ENCODE results near the gene SELENON. TPM values are rescaled to one million over a fixed set of nuclear protein-coding genes. Genes with fewer than 3 reads are reported as not detected.

SELENON gene
- total RNA-seq, 3 donors from 2014 or later: 29.6 to 45.1 (median 35.9) TPM

- no peak for TF ChIP-seq CTCF (IDR thresholded peaks at IDR 0.05)
- intact Hi-C loops (cut with DNase I, micrococcal nuclease): loop anchor here in 1 of 2 donors (10.0 kb wide), 1 partner anchor 179 kb away; the partner anchor contains the start of gene MAN1C1
Measured at GRCh38 chr1:25793585-25794170, 6.3 kb upstream of the SELENON start.

GRCh38 chr1:25794325-25794724 lies 5.7 kb upstream of the SELENON start:
- no peak for DNase-seq
- Histone ChIP-seq H3K9me3 (no peaks in the 10 kb centered on the region), H3K36me3 (ENCODE audit: low read depth) (no peaks in the 10 kb centered on the region), H3K4me1 (ENCODE audit: low read depth) (no peaks in the 10 kb centered on the region), H3K4me3 (no peak overlapping the region)
- intact Hi-C loops (cut with DNase I, micrococcal nuclease): loop anchor here in 1 of 2 donors (10.0 kb wide), 1 partner anchor 180 kb away; the partner anchor contains the start of gene MAN1C1
- no peak for TF ChIP-seq CTCF (IDR thresholded peaks at IDR 0.05)
- no peak for ATAC-seq

More at GRCh38 chr1:25793585-25794170, 6.3 kb upstream of the SELENON start:
- Histone ChIP-seq H3K9me3 (no peaks in the 10 kb centered on the region), H3K4me3 (no peak overlapping the region), H3K36me3 (ENCODE audit: low read depth) (no peaks in the 10 kb centered on the region), H3K4me1 (ENCODE audit: low read depth) (no peaks in the 10 kb centered on the region)
- DNase-seq (no peak), ATAC-seq (no peak)

GRCh38 chr1:25795211-25795610 lies 4.8 kb upstream of the SELENON start:
- intact Hi-C loops (cut with DNase I, micrococcal nuclease): loop anchor here (5.0 to 10.0 kb wide), 2 partner anchors 180 to 188 kb away; partner anchors contain the start of gene MAN1C1 (in 1 of the 2)
- no peaks in the 10 kb centered on the region for H3K36me3 ChIP-seq (ENCODE audit: low read depth)
- H3K4me3 ChIP-seq: no peak overlapping the region
- ATAC-seq (no peak), DNase-seq (no peak)
- no peaks in the 10 kb centered on the region for H3K4me1 ChIP-seq (ENCODE audit: low read depth)
- H3K9me3 ChIP-seq: no peaks in the 10 kb centered on the region
- TF ChIP-seq CTCF (IDR thresholded peaks at IDR 0.05): no peak

- DNase-seq: peak in 1 of 3 donors; percentile 40
- H3K4me3 ChIP-seq: no peak overlapping the region
Measured at GRCh38 chr1:25795946-25796810, 3.8 kb upstream of the SELENON start.

More at GRCh38 chr1:25795946-25796810, 3.8 kb upstream of the SELENON start:
- no peak for TF ChIP-seq CTCF (IDR thresholded peaks at IDR 0.05)
- no peaks in the 10 kb centered on the region for H3K4me1 ChIP-seq (ENCODE audit: low read depth)
- intact Hi-C loops (cut with DNase I, micrococcal nuclease): loop anchor here (5.0 to 10.0 kb wide), 2 partner anchors 181 to 189 kb away; partner anchors contain the start of gene MAN1C1 (in 1 of the 2)
- no peaks in the 10 kb centered on the region for H3K36me3 ChIP-seq (ENCODE audit: low read depth)
- peak; percentile 61 for ATAC-seq
- H3K9me3 ChIP-seq: no peaks in the 10 kb centered on the region

All from mucosa of descending colon (tissue), 3 donors.